GM06990 (cell line): ENCODE measurements around the gene CDH4.

ENCODE experiments used
- DNase-seq: peaks from one replicate; pipeline ENCODE4 v3.0.0-alpha.2; 2011; ENCODE audit not compliant: insufficient read length; ENCODE audit errors: extremely low read depth
- H3K27me3 ChIP-seq: replicated peaks from 2 replicates; pipeline ENCODE4 v1.6.0; 2011; ENCODE audit warnings: low read length; ENCODE audit not compliant: control insufficient read depth, insufficient read depth
- H3K36me3 ChIP-seq: 2 replicates; pipeline ENCODE4 v1.5.1; 2011; ENCODE audit warnings: low read length; ENCODE audit not compliant: control insufficient read depth, insufficient read depth
- H3K4me3 ChIP-seq: replicated peaks from 2 replicates; pipeline ENCODE4 v1.5.1; 2011; ENCODE audit warnings: low read depth, mild to moderate bottlenecking, control low read depth, low read length
- TF ChIP-seq, protein P1 (sequence below): IDR thresholded peaks from 2 replicates; pipeline ENCODE4 v1.5.1; 2011; ENCODE audit warnings: low read length, control low read depth, mild to moderate bottlenecking, inconsistent platforms; ENCODE audit not compliant: insufficient read depth, poor library complexity, severe bottlenecking

The CDH4 gene

GRCh38 chr20:61566691-61567090 is 314.6 kb downstream of the CDH4 start:
- no peaks in the 10 kb centered on the region for H3K36me3 ChIP-seq
- H3K4me3 ChIP-seq, result no peak overlapping the region
- H3K27me3 ChIP-seq, result no peaks in the 10 kb centered on the region

DNA sequence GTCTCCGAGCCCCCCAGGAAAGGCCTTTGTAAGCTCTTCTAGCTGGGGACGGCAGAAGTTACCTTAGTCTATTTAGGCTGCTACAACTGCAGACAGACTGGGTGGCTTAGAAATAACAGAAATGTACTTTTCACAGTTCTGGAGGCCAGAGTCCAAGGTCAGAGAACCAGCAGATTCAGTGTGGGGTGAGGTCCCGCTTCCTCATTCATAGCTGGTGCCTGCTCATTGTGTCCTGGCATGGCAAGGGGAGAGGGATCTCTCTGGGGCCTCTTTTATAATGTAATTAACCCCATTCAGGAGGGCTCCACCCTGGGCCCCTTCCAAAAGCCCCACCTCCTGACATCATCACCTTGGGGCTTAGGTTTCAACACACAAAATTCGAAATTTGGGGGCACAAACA is 315.1 kb downstream of the CDH4 start:
- TF ChIP-seq, protein P1, sequence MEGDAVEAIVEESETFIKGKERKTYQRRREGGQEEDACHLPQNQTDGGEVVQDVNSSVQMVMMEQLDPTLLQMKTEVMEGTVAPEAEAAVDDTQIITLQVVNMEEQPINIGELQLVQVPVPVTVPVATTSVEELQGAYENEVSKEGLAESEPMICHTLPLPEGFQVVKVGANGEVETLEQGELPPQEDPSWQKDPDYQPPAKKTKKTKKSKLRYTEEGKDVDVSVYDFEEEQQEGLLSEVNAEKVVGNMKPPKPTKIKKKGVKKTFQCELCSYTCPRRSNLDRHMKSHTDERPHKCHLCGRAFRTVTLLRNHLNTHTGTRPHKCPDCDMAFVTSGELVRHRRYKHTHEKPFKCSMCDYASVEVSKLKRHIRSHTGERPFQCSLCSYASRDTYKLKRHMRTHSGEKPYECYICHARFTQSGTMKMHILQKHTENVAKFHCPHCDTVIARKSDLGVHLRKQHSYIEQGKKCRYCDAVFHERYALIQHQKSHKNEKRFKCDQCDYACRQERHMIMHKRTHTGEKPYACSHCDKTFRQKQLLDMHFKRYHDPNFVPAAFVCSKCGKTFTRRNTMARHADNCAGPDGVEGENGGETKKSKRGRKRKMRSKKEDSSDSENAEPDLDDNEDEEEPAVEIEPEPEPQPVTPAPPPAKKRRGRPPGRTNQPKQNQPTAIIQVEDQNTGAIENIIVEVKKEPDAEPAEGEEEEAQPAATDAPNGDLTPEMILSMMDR, result no peak
- Histone ChIP-seq H3K4me3 (no peak overlapping the region), H3K27me3 (no peaks in the 10 kb centered on the region), H3K36me3 (no peaks in the 10 kb centered on the region)
- no peak for DNase-seq

More at GRCh38 chr20:61566691-61567090, 314.6 kb downstream of the CDH4 start:
- no peak for DNase-seq
- TF ChIP-seq, protein P1, result no peak

- H3K4me3 ChIP-seq, result no peak overlapping the region
- TF ChIP-seq, protein P1, result no peak
- H3K36me3 ChIP-seq, result no peaks in the 10 kb centered on the region
- DNase-seq, result no peak
- H3K27me3 ChIP-seq, result no peaks in the 10 kb centered on the region
These were observed 317.8 kb downstream of the CDH4 start for GRCh38 chr20:61569825-61570224.

DNA sequence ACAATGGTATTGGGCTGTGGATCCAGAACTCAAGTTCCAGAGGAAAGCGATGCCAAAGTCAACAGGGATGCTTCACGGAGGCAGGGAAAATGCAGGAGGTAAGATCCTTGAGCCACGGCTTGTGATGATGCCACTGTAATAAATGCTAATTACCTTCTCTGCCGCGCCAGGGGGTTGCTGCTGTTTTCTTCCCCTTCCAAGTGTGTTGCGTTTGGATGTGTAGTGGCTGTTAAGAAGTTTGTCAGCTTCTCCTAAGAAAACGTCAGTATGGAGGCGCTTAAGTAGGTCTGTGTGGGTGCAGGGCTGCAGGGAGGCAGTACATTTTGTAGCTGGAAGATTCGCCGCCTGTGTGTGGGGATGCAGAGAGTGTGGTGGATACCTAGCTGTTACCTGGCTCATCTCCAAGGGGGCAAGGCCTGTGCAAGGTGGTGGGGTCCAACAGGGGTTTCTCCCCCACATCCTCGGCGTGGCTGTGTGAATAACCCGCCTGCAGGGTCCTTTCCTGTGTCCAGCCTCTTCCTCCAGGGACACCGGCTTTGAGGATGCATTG is 318.7 kb downstream of the CDH4 start:
- TF ChIP-seq, protein P1, result no peak
- no peak for DNase-seq
- no peak overlapping the region for H3K4me3 ChIP-seq
- no peaks in the 10 kb centered on the region for H3K27me3 ChIP-seq
- H3K36me3 ChIP-seq, result no peaks in the 10 kb centered on the region

DNA sequence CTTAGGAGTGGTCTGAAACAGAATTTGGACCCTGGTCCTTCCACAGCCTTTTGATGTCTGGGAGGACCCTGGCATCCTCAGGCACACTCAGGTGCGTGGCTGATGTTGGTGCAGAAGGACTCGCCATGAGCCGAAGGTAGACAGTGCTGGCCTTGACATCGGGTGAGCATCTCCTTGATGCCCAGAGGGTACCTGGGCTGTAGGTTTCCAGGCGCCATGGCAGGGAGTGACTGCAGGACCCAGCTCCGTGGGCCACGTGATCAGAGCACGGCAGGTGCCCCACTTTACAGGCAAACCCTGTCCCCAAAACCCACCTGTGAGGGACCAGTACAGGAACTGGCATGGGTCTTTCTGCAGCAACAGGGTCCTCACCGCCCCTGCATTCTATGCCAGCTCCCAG is 319.2 kb downstream of the CDH4 start:
- no peaks in the 10 kb centered on the region for H3K36me3 ChIP-seq
- H3K4me3 ChIP-seq, result no peak overlapping the region
- no peak for DNase-seq
- no peaks in the 10 kb centered on the region for H3K27me3 ChIP-seq
- TF ChIP-seq, protein P1, result no peak
